Right ventricle myocardium inferior (tissue), 1 donor: ENCODE results near the gene SPRYD4. TPM values are rescaled to one million over a fixed set of nuclear protein-coding genes. Genes with fewer than 3 reads are reported as not detected.
"Not testable (repeated sequence)": the region's sequence is repeated elsewhere in the genome, so short reads cannot be mapped to it uniquely, and the experiment has no call there.

ENCODE experiments used
- ATAC-seq: fragments of 200-7000 bp; cut with Tn5 transposase; one replicate; pipeline ENCODE4 v1.9.1; 2020; ENCODE audit warnings: mild to moderate bottlenecking, moderate library complexity
- DNase-seq: peaks from one replicate; pipeline ENCODE4 v3.0.0; 2021; ENCODE audit errors: missing footprints
- intact Hi-C: fragments of 100-400 bp; cut with DNase I; formaldehyde crosslinking; loops from one replicate; pipeline ENCODE4 v1.11.0; 2022
- total RNA-seq: library from RNA; stranded (reverse); fragmentation: NEBNext Ultra II Directional; extraction: Animal tissue kit (Norgen Biotek cat#: 25700); gene quantifications from one replicate; pipeline ENCODE4 v1.2.1, GENCODE V29; 2021
- donor health status: DM: no; HTN: yes; CAD: no; lungs with severe emphysema.

The SPRYD4 gene
- total RNA-seq, 1 donor from 2014 or later, result 3.1 TPM

DNA sequence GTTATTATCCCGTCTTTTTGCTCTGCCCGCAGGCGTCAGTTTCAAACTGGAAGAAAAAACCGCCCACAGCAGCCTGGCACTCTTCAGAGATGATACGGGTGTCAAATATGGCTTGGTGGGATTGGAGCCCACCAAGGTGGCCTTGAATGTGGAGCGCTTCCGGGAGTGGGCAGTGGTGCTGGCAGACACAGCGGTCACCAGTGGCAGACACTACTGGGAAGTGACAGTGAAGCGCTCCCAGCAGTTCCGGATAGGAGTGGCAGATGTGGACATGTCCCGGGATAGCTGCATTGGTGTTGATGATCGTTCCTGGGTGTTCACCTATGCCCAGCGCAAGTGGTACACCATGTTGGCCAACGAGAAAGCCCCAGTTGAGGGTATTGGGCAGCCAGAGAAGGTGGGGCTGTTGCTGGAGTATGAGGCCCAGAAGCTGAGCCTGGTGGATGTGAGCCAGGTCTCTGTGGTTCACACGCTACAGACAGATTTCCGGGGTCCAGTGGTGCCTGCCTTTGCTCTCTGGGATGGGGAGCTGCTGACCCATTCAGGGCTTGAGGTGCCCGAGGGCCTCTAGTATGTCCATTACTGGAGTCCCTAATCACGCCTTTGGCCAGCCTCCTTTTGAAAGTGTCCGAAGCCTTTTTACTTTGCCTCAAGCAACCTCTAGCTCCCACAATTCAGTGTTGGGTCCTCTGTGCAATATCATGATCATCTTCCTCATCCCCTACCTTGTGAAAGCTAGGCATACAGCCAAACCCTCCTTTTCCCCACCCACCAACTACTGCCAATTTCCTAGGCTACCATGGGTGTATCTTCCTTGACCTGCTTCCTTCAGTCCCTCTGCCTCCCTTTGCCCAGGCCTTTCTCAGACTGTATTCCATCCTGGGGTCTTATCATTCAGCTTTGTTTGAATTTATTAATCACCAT is 891 bp downstream of the SPRYD4 start:
- DNase-seq, result no peak
- ATAC-seq, result no peak
- intact Hi-C loops, result loop anchor here (5.0 kb wide), 1 partner anchor 342 kb away; the partner anchor contains the start of gene ESYT1

DNA sequence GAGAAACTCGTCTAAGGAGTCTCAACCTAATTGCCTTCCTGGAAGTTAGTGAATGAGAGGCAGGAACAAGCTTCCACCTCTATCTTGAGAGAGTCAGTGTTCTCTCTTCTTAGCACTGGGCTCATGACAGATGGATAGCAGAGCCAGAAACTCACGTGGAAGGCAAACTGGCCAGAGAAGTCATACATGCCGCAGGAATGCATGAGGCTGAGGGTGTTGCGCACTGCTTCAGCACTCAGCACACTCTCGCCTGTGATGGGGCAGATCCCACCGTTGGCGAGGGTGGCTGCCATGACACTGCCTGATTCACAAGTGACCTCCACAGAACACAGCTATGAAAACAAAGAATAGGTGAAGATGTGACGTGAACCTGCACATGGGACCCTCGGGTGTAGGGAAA is 6.0 kb downstream of the SPRYD4 start:
- intact Hi-C loops, result no loop called here
- ATAC-seq (peak; percentile 71), DNase-seq (no peak)

DNA sequence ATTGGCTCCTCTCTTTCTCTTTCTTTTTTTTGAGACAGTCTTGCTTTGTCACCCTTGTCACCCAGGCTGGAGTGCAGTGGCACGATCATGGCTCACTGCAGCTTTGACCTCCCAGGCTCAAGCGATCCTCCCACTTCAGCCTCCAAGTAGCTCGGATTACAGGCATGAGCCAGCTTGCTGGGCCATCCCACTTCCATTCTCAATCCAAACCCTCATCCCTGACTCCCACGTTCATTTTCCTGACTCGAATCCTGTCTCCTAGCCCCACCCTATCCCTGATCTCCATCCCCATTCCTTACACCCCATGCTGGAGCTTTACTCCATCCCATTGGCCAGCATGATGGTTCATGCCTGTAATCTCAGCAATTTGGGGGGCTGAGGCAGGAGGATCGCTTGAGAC is 7.8 kb downstream of the SPRYD4 start:
- no peak for ATAC-seq
- intact Hi-C loops, result no loop called here
- DNase-seq, result no peak

DNA sequence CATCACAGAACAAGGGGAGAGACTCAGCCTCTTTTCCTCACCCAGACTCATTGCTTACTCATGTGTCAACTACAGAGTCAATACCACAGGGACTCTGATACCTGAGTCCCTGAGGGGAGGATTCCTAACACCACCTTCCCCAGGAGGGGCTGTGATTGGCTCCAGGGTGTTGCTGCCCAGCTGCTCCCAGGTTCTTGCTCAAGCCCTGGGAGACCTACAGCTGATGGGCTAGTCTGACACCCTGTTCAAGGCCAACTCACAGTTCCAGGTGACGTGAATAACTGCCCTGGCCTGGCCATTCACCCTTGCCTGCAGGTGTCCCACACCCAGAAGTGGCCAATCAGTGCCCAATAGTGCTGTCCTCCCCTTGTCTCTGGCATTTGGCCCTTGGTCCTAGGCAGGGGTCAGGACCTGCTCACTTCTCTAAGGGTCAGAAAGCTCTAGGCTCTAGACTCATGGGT is 8.6 kb downstream of the SPRYD4 start:
- ATAC-seq (no peak), DNase-seq (no peak)
- intact Hi-C loops, result no loop called here

DNA sequence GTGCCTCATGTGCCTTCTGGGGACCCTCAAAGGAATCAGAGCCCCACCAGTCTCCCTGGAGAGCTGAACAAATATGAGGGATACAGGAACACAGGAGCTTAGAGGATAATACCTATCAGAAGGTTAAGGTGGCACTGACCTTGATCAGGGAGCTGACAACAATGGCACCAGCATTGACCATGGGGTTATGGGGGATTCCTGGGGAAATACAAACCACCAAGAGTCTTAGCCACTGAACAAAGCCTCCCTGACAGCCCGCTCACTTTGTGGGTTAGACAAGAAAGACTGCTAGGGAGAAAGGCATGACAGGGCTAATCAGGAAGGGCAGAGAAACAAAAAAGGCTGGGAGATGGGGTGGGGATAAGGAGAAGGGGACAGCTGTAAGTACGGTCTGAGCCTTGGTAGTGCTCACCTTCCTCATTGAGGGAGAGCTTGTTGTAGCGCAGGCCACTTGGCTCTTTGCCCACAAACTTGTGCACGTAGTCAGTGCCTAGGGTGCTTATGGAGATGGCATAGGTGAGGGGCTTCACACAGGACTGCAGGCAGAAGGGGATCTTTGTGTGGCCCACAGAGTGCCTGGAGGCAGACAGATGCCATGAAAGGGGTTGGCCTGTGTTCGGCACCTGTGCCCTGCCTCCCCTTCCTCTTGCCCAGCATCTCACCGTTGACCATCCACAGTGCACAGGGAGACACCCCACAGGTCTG is 9.3 kb downstream of the SPRYD4 start:
- DNase-seq (no peak), ATAC-seq (no peak)
- intact Hi-C loops, result no loop called here

DNA sequence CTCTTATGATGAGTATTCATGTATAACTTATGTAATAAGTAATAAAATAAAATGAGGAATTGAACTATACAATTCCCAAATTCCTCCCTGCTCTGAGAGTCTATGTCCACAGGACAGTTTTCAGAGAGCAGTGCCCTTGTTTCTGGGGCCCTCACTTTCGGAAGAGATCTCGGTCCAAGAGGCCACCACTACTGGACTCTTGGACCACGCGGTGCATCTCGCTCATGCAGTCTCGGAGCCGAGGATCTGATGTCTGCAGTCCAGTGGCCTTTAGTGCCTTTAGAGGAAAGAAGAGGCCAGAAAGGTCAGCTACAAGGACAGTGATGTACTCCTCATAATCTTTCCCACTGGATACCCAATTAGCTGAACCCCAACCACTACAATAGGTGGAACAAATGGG is 11.2 kb downstream of the SPRYD4 start:
- ATAC-seq (no peak), DNase-seq (no peak)
- intact Hi-C loops, result no loop called here

DNA sequence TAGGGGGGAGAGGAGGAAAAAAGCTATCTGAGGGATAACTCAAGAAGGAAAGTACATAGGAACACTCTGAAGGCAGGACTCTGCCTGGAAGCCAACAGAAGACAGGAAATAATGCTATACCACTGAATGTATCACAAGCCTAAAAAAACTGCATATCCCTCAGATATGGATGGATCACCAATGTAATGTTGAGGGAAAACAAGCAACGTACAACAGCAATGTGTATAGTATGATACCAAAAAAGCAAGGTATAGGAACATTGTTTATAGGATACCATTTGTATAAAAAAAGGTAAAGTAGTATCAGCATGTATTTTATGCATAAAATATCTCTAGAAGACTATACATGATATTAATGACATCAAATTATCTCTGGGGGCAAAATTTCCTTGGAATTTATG is 16.2 kb downstream of the SPRYD4 start:
- ATAC-seq, result no peak
- no peak for DNase-seq
- intact Hi-C loops, result no loop called here

DNA sequence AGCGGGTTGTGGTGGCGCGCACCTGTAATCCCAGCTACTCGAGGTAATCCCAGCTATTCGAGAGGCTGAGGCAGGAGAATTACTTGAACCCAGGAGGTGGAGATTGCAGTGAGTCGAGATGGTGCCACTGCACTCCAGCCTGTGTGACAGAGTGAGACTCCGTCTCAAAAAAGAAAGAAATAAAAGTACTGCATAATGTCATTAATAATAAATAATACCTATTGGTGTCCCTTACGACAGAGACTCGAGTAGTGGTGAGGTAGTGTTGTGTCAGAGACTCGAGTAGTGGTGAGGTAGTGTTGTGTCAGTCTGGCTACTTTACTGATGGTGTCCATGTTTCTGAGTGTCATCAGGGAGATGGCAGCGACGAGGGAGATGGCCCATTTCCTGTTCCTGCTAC is 18.3 kb downstream of the SPRYD4 start:
- intact Hi-C loops, result no loop called here
- DNase-seq, result no peak
- ATAC-seq, result no peak

DNA sequence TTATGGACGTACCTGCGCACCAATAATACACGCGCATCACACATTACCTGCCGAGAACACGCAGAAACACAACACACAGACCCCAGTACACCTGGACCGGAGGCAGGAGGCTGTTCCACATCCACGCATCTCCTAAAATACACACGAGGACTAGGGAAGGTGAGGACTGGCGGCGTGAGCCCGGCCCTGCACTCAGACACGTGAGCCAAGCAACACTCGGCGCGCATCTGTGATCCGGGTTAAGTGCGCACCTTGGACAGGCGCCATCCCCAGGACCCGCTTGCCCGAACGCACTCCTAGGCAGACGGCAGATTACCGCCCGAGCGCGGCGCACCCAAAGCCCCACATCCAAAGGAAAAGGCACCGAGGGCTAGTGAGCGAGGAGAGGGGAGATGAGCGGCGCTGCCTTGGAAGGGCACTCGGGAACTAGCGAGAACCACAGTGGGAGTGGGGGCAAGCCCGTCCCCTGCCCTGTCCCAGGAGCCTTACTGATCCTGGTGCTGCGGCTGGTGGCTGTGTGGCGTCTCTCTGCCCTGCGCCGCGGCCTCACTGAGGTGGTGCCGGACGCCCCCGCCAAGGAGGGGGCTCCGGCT is 19.2 kb downstream of the SPRYD4 start:
- intact Hi-C loops, result no loop called here
- peak; percentile 42 for ATAC-seq
- DNase-seq, result peak; percentile 75

DNA sequence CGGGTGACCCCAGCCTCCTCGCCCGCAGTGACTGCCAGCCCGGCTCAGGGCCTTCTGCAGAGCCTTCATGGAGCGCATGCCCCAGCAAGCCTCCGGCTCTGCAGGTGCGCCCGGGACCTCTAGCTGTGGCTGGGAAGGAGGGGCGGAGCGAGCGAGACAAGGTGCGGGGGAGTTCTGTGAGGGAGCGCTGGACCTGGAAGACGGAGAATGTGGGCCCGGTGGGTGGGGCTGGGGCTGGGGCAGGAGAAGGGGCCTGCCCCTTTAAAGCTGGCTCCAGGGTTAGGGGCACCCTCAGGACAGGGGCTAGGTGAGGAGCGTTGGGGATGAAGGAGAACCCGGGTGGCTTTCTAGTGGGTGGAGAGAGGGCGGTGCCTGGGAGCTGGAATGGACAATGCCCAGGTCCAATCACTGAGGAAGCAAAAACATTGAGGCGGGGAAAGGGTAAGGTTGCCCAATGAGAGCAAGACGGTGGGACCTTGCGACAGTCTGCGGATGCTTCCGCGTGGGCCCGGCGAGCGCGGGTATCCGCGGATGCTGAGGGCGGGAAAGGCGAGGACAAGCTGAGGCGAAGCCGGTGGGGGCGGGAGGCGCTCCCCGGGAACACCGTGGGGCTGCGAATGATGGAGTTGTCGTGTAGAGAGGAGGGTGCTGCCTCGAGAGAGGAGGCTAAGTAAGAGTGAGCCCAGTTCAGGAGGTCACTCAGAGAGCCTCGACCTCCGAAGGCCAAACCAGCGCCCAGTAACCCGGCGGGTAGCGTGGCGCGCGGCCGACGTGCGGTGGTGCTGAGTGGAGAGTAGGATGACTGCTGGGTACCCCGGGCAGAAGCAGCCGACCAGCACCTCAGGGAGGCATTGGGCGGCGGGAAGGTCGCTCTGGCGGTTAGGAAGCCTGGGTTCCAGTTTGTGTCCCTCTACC is 19.9 kb downstream of the SPRYD4 start, which contains the start of gene GLS2:
Gene GLS2, minus strand, starts transcription at position 121 of the 915 bp plus-strand sequence. Its CDS starts 43 bp downstream, at position 78.
- intact Hi-C loops, result no loop called here
- ATAC-seq (peak; percentile 98), DNase-seq (peak; percentile 81)

DNA sequence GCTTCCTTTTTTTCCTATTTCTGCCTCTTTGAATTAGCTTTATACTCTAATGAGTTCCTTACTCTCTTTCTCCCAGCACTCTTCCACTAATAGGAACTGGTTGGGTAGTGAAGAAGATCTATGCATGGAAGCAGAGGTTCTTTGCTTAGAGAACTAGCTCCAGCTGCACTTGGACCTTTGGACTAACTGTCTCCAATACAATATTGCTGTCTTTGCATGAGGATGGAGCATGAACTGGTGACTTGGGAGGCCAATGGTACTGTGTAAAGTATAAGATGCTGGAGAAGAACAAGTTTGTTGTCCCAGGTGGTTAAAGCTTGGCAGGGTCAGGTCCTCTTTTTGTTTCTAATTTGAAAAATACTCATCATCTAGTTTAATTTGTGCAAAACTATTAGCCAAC is 22.0 kb downstream of the SPRYD4 start:
- intact Hi-C loops, result no loop called here

DNA sequence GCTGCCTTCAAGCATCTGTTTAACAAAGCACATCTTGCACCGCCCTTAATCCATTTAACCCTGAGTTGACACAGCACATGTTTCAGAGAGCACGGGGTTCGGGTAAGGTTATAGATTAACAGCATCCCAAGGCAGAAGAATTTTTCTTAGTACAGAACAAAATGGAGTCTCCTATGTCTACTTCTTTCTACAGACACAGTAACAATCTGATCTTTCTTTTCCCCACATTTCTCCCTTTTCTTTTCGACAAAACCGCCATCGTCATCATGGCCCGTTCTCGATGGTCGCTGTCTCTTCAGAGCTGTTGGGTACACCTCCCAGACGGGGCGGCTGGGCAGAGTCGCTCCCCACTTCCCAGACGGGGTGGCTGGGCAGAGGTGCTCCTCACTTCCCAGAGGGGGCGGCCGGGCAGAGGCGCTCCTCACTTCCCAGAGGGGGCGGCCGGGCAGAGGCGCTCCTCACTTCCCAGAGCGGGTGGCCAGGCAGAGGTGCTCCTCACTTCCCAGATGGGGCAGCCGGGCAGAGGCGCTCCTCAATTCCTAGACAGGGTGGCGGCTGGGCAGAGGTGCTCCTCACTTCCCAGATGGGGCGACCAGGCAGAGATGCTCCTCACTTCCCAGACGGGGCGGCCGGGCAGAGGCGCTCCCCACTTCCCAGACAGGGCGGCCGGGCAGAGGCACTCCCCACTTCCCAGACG is 25.2 kb downstream of the SPRYD4 start:
- intact Hi-C loops, DNase-seq, ATAC-seq: not testable (repeated sequence)

More for the DNA sequence above, 22.0 kb downstream of the SPRYD4 start:
- DNase-seq (no peak), ATAC-seq (no peak)

DNA sequence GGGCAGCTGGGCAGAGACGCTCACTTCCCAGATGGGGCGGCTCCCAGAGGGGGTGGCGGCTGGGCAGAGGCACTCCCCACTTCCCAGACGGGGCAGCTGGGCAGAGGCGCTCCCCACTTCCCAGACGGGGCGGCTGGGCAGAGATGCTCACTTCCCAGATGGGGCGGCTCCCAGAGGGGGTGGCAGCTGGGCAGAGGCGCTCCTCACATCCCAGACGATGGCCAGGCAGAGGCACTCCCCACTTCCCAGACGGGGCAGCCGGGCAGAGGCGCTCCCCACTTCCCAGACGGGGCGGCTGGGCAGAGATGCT is 25.7 kb downstream of the SPRYD4 start:
- ATAC-seq, intact Hi-C loops, DNase-seq: not testable (repeated sequence)

DNA sequence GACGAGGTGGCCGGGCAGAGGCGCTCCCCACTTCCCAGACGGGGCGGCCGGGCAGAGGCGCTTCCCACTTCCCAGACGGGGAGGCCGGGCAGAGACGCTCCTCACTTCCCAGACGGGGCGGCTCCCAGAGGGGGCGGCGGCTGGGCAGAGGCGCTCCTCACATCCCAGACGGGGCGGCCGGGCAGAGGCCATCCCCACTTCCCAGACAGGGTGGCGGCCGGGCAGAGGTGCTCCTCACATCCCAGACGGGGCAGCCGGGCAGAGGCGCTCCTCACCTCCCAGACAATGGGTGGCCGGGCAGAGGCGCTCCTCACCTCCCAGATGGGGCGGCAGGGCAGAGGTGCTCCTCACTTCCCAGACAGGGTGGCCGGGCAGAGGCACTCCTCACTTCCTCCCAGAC is 26.1 kb downstream of the SPRYD4 start:
- intact Hi-C loops, ATAC-seq, DNase-seq: not testable (repeated sequence)

DNA sequence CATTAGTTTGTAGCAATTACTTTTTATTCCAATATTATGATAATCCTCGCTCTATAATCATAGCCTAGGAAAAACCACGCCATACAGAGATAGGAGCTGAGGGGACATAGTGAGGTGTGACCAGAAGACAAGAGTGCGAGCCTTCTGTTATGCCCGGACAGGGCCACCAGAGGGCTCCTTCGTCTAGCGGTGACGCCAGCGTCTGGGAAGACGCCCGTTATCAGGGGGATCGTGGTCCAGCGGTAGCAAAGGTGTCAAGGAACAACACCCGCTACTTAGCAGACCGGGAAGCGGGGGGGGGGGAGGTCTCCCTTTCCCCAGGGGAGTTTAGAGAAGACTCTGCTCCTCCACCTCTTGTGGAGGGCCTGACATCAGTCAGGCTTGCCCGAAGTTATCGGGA is 28.3 kb downstream of the SPRYD4 start:
- intact Hi-C loops, ATAC-seq: not testable (repeated sequence)
- peak; percentile 81 for DNase-seq

DNA sequence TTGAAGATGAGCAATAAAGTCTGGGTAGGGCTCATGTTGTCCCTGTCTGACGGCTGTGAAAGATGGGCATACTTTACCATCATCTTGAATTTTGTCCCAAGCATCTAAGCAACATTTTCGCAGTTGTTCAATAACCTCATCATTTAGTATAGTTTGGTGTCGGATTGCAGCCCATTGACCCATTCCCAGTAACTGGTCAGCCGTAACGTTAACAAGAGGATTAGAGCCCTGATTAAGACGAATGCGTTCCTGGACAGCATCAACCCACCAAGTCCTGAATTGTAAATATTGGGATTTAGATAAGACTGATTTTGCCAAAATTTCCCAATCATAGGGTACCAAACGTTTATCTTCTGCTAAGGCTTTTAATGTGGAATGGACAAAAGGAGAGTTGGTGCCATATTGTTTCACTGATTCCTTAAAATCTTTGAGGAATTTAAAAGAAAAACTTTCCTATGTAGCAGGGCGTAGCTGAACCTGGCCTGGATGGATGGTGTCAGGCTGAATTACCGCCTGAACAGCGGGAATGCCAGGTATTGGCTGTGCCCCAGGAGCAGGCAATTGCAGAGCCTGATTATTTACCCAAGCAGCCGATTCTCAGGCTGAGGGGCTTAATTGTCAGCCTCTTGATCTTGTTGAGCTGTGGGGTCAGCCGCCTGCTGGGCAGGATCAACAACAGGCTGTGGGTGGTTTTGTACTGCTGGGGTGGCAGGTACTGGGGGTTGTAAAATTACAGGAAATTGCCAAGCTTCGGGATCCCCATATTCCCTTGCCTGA is 29.9 kb downstream of the SPRYD4 start:
- DNase-seq, intact Hi-C loops, ATAC-seq: not testable (repeated sequence)

DNA sequence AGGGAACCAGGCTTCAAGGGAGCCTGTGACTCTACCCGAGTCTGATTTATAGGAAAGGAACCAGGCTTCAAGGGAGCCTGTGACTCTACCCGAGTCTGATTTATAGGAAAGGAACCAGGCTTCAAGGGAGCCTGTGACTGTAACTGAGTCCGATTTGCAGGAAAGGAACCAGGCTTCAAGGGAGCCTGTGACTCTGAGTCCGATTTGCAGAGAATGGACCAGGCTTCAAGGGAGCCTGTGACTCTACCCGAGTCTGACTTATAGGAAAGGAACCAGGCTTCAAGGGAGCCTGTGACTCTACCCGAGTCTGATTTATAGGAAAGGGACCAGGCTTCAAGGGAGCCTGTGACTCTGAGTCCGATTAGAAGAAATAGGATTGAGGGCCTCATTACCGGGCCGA is 31.1 kb downstream of the SPRYD4 start:
- intact Hi-C loops, DNase-seq, ATAC-seq: not testable (repeated sequence)
